Measurements from ENCODE around the gene ZMAT5. TPM values are rescaled to one million over a fixed set of nuclear protein-coding genes. Genes with fewer than 3 reads are reported as not detected.

Gene ZMAT5
- total and polyA plus RNA-seq, 9 of the 15 experiments (the other 6 are each of a cell fraction or from before 2014, with no cell fraction given) = 2.0 to 25.2 (median 11.9) TPM

GRCh38 chr22:29766632-29767170, at the start of gene ZMAT5 (continued):
- no peak for TF ChIP-seq ZNF79 (CRISPR knock-in tag; IDR thresholded peaks at IDR 0.05; ENCODE audit: low read depth)
- TF ChIP-seq SMAD2 (IDR thresholded peaks at IDR 0.05; ENCODE audit: low read depth, low read length) = no peak
- no peak for TF ChIP-seq CREB3 (tag; conservative IDR thresholded peaks at IDR 0.05; ENCODE audit: low read depth)
- no peak for TF ChIP-seq ZBTB2 (IDR thresholded peaks at IDR 0.05)
- peak; percentile 15; the same call in 1 of the 2 replicates for TF ChIP-seq SP1 (CRISPR knock-in tag; IDR thresholded peaks at IDR 0.05)
- no peak for TF ChIP-seq HMGN3 (IDR thresholded peaks at IDR 0.05; ENCODE audit: borderline replicate concordance, extremely low read depth, insufficient read length, low read depth, low read length)
- peak; percentile 79 for TF ChIP-seq RBFOX2 (IDR thresholded peaks at IDR 0.05; ENCODE audit: low read depth, low read length)
- no peak for TF ChIP-seq ZNF165 (CRISPR knock-in tag; IDR thresholded peaks at IDR 0.05; ENCODE audit: borderline replicate concordance)
- TF ChIP-seq FOXK2 (conservative IDR thresholded peaks at IDR 0.05 in 1 of 2, IDR thresholded peaks at IDR 0.05 in 1 of 2; ENCODE audit: low read depth in 2 of 2) = no peak; a peak in 1 of 4 replicates
- TF ChIP-seq CBFA2T3 (IDR thresholded peaks at IDR 0.05) = no peak
- TF ChIP-seq RB1 (IDR thresholded peaks at IDR 0.05; ENCODE audit: low read depth) = no peak
- TF ChIP-seq ZNF324 (CRISPR knock-in tag; IDR thresholded peaks at IDR 0.05) = no peak
- TF ChIP-seq EHMT2 (IDR thresholded peaks at IDR 0.05) = no peak
- TF ChIP-seq NR2F6 (CRISPR knock-in tag; IDR thresholded peaks at IDR 0.05) = no peak
- no peak for TF ChIP-seq RFX5 (IDR thresholded peaks at IDR 0.05; ENCODE audit: low read depth, low read length)
- TF ChIP-seq, protein P1, sequence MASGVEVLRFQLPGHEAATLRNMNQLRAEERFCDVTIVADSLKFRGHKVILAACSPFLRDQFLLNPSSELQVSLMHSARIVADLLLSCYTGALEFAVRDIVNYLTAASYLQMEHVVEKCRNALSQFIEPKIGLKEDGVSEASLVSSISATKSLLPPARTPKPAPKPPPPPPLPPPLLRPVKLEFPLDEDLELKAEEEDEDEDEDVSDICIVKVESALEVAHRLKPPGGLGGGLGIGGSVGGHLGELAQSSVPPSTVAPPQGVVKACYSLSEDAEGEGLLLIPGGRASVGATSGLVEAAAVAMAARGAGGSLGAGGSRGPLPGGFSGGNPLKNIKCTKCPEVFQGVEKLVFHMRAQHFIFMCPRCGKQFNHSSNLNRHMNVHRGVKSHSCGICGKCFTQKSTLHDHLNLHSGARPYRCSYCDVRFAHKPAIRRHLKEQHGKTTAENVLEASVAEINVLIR (CRISPR knock-in tag; IDR thresholded peaks at IDR 0.05) = no peak
- peak; percentile 63; the same call in 1 of the 2 replicates for TF ChIP-seq ELF1 (tag; IDR thresholded peaks at IDR 0.05)
- TF ChIP-seq EZH2 (IDR thresholded peaks at IDR 0.05; ENCODE audit: borderline replicate concordance, low read depth, low read length) = no peak
- TF ChIP-seq SIX5 (IDR thresholded peaks at IDR 0.05; ENCODE audit: borderline replicate concordance in 1 of 2, insufficient read depth in 1 of 2, low read depth in 1 of 2, low read length in 2 of 2) = peak; percentile 62 to 77
- TF ChIP-seq TEAD1 (CRISPR knock-in tag; IDR thresholded peaks at IDR 0.05) = no peak
- no peak for TF ChIP-seq GTF2E2 (tag; IDR thresholded peaks at IDR 0.05)
- TF ChIP-seq, protein P2, sequence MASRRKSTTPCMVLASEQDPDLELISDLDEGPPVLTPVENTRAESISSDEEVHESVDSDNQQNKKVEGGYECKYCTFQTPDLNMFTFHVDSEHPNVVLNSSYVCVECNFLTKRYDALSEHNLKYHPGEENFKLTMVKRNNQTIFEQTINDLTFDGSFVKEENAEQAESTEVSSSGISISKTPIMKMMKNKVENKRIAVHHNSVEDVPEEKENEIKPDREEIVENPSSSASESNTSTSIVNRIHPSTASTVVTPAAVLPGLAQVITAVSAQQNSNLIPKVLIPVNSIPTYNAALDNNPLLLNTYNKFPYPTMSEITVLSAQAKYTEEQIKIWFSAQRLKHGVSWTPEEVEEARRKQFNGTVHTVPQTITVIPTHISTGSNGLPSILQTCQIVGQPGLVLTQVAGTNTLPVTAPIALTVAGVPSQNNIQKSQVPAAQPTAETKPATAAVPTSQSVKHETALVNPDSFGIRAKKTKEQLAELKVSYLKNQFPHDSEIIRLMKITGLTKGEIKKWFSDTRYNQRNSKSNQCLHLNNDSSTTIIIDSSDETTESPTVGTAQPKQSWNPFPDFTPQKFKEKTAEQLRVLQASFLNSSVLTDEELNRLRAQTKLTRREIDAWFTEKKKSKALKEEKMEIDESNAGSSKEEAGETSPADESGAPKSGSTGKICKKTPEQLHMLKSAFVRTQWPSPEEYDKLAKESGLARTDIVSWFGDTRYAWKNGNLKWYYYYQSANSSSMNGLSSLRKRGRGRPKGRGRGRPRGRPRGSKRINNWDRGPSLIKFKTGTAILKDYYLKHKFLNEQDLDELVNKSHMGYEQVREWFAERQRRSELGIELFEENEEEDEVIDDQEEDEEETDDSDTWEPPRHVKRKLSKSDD (conservative IDR thresholded peaks at IDR 0.05; ENCODE audit: low read length) = no peak
